GM18511 (cell line): ENCODE measurements around the gene C9orf78.

Experiments
- ATAC-seq: cut with Tn5 transposase; IDR thresholded peaks from one replicate; pipeline ENCODE4 v1.9.1; 2021; ENCODE audit warnings: mild to moderate bottlenecking, moderate library complexity; ENCODE audit not compliant: unreplicated experiment

C9orf78 gene

DNA sequence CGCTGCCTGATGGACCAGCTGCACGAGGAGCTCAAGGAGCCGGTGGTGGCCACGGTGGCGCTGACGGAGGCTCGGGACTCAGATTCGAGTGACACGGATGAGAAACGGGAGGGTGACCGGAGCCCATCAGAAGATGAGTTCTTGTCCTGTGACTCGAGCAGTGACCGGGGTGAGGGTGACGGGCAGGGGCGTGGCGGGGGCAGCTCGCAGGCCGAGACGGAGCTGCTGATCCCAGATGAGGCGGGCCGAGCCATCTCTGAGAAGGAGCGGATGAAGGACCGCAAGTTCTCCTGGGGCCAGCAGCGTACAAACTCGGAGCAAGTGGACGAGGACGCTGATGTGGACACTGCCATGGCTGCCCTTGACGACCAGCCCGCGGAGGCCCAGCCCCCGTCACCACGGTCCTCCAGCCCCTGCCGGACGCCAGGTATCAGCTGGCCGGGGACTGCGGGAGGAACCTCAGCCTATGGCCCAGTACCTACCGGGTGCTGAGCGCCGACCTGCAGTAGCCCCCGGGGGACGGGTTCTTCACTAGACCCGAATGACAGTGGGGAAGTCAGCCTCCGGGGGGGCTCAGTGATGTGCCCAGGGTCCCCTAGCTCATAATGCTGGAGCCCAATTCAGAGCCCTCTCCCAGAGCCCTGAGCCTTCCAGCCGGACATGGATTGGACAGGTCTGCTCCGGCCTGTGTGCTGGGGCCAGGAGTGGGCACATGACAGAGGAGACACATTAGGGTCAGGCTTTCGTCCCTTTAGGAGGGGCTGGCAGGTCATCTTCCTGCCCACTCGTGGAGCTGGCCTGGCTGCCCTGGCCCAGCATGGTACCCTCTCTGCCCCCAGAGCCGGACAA is 33.2 kb upstream of the C9orf78 start:
- no peak for ATAC-seq

DNA sequence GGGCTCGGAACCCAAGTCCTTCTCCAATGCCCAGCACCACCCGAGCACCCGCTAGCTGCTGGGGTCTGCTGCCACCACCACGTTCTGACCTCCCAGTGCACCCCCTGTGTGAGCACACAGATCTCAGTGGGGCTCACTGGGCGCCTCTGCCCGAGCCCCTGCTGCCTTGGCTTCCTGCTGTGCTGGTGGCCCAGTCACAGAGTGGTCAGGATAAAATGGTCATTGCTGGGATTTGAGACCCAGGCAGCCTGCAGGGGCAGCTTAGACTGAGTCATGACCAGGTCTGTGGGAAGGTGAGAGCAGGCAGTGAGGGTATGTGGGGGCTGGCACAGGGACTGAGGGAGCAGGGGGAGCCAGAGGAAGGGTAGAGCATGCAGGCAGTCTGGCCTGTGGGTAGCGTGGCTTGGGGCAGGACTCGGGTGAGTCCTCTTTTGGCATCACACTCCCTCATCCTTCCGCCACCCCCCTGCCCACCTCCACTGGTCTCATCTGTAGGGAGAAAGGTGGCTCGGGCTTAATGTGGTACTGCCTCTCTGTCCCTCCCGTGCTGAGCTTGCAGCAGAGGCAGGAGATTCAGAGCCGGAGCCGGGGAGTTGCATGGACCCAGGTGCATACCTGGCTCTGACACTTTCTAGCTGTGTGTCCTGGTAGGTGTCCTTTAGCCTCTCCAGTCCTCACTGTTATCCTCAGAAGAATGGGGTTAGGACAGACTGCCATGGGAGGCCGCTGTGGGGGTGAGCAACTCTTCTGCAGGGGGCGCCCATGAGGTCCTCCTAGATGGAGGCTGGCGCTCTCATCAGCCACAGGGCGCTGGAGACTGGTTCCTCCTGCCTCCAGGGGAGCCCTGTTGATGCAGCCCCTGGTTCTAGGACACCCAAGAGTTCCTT is 32.3 kb upstream of the C9orf78 start:
- no peak for ATAC-seq

DNA sequence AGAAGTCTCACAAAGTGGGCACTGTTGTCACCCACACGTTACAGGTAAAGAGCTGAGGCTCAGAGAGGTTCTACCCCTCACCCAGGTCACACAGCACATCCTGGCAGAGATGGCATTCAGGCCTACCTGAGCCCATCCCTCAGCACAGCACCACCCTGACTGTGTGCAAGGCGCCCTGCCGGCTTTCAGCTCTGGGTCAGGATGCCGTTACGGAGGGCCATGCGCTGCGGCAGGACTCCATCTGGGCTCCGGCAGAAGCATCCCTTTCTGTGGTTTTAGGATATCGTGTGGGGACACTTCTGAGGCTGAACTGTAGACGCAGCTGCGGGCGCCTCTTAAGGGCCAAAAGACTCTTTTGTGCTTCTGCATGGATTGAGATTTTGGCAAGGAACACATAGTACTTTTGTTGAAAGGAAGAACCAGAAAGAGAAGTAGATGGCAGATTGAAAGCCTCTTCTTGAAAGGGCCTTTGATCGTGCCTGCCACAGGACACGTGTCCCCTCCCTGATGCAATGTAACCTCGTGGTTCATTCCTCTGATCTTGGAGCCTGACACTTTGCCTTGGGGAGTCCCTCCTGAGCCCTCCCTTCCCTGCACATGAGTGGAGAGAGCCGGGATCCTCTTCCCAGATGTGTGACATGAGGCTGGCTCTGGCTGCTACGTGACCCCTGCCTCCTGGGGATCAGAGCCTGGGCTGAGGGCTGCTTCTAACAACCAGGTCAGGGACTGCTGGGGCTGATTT is 31.5 kb upstream of the C9orf78 start:
- ATAC-seq, result no peak

- ATAC-seq, result no peak
Observed at GRCh38 chr9:129865668-129866320, 30.7 kb upstream of the C9orf78 start.

DNA sequence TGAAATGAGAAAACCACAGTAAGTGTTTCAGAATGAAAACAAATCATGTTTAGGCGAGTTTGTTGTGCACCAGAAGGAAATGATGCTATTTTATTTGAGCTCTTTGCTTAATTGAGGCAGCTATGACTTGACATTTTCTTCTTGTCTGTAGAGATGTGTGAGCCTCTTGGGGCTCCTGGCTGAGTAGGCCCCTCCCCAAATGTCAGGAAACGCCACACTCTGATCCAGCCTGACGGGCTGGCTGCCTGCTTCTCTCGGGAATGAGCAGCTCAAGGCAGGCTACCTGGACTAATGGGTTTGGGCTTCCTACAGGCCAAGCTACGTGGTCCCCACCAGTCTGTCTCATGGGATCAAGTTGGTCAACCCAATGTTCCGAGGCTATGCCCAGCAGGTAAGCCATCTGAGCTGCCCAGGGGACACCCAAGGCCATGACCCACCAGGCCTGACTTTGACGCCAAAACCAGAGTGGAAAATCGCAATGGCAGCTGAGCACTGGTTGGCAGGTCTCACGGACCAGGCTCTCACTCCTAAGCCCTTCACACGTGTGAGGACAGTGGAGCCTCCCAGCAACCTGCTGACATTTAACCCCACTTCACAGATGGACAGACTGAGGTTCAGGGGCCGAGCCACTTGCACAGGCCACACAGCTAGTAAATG is 30.0 kb upstream of the C9orf78 start:
- no peak for ATAC-seq

DNA sequence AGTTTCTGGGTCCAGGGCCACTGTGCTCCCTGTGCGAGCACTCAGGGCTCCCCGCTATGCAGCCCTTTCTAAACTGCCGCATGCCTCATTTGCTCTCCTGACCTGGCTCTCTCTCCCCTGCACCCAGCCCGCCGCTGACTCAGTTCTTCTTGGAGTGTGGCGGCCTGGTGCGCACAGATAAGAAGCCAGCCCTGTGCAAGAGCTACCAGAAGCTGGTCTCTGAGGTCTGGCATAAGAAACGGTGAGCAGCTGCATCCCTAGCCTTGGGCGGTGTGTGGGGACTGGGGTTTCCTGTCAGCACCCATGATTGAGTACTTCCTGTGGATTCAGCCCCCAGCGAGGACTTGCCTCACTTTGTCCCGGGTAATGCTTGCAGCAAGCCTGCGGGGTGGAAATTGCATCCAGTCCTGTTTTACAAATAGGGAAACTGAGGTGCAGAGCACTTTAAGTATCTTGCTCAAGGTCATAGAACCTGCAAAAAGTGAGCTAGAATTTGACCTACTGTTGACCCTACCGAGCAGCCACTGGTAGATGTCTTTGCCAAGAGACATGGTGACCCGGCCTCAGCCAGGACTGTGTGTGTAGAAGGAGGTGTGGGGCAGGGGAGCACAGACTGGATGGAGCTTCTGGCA is 28.1 kb upstream of the C9orf78 start:
- ATAC-seq, result no peak

DNA sequence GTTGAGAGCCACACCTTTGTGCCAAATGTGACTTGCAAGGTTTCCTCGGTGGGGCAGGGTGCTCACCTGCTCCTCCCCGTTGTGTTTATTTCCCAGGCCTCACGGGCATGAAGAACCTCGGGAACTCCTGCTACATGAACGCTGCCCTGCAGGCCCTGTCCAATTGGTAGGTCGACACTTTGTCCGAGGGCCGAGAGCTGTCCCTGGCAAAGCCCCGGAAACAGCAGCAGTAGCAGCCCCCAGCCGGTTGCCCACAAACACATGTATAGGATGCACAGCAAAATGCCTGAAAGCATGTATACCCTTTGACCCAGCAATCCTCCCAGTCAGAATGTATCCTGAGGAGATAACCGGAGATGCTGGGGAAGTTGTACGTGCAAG is 26.4 kb upstream of the C9orf78 start:
- no peak for ATAC-seq

- no peak for ATAC-seq
Observed at GRCh38 chr9:129860653-129861446, 25.8 kb upstream of the C9orf78 start.

DNA sequence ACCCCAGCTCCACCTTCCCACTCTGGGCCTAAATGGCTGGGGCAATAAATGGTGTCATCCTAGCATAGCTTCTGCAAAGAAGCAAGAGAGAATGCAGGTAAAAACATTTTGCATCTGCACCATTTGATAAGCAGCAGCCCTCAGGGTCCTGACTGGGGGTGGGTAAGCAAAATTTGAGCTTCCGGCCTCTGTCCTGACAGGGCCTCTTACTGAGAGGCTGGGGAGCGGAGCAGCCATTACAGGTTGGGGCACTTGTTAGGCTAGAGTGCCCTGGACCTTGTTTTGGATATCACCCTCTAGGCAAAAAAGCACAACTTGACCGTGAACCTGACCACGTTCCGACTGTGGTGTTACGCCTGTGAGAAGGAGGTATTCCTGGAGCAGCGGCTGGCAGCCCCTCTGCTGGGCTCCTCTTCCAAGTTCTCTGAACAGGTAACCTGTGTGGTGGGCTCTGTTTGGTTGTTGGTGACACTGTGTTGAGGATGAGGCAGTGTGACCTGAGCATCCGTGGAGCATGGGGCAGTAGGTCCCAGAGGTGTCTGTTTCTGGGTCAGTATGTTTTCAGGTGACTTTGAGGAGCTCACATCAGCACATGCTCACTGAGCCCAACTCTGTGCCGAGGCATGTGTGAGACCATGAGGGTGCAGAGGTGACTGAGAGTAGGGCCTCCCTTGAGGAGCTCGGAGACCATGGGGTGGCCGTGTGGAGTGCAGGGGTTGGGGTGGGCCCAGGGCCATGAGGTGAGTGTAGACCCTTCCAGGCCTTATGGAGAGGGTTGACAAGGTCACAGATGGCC is 23.3 kb upstream of the C9orf78 start:
- ATAC-seq, result no peak

GRCh38 chr9:129857207-129857606 is 22.1 kb upstream of the C9orf78 start:
- no peak for ATAC-seq

- ATAC-seq, result no peak
Observed at GRCh38 chr9:129854588-129855110, 19.6 kb upstream of the C9orf78 start.

DNA sequence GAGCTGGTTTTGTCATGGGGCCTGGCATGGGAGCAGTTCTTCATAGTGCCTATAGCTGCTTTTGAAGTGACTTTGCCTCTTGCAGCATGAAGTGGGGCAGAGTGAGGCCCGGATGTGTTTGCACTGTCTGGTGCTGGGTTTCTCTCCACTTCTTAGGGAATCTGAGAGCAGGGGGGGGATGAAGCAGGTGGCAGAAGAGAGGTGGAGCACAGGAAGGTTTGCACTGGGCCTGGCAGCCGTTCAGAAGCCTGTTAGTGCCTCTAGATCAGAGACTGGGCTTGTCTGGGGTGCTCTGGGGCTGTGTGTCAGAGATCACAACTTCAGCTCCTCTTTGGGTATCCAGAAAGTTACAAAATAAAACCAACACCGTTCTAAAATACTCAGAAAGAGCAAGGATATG is 18.5 kb upstream of the C9orf78 start:
- ATAC-seq, result no peak

DNA sequence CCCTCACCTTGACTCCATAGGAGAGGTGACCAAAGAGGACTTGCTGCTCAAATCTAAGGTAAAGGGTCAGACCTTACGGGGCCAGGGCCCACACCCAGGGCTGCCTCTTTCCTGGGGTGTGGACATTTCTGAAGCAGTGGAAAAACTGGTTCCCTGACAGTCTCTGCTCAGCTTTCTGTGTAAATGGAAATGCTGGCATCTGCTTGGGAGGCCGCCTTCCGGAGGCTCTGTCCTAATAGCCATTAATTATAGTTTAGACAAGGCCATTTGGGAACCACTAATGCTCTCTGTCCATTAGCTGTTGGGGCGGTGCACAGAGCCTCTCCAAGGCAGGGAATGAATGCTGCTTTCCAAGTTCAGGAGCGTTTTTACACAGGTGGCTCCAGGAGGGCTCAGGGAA is 17.5 kb upstream of the C9orf78 start:
- no peak for ATAC-seq

GRCh38 chr9:129851821-129852220 is 16.7 kb upstream of the C9orf78 start:
- no peak for ATAC-seq

GRCh38 chr9:129850821-129851550 is 15.9 kb upstream of the C9orf78 start:
- no peak for ATAC-seq

DNA sequence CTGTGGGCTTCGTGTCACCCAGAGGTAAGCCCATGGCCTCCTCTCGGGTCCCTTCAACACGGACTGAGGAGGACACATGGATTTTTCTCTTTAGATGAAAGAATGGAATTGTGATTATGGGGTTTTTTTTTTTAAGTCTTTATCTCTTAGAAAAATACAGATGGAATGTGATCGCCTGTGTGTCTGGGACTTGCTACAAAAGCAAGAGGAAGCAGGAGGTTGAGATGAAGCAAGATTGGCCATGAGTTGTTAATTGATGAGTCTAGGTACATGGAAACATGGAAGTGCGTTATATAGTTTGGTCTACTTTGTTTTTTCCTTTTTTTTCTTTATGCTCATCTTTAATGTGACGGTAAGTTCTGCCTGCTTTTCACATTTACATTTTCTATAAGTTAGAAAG is 14.8 kb upstream of the C9orf78 start:
- no peak for ATAC-seq

- no peak for ATAC-seq
Observed at GRCh38 chr9:129848712-129849441, 13.8 kb upstream of the C9orf78 start.
